GM13977 (cell line): ENCODE measurements around the gene ATG4A.

Source experiments
- DNase-seq: peaks from one replicate; pipeline ENCODE4 v3.0.0; 2012; ENCODE audit warnings: low spot score
- CTCF ChIP-seq: IDR thresholded peaks from 2 replicates; pipeline ENCODE4 v1.5.1; 2012; ENCODE audit warnings: mild to moderate bottlenecking, control low read depth; ENCODE audit not compliant: insufficient read depth; ENCODE audit errors: extremely low read depth, missing control alignments
- in situ Hi-C: fragments of 300-500 bp; cut with MboI; formaldehyde crosslinking; loops from one replicate; pipeline ENCODE4 v1.12.0; 2022; ENCODE audit warnings: low sequenced_read_pairs, low pct_unique_long_range_greater_than_20kb, mixed read lengths, inconsistent platforms; ENCODE audit not compliant: unreplicated experiment

Gene ATG4A

GRCh38 chrX:108091264-108091877 lies at the start of gene ATG4A, which contains the start of gene PSMD10:
Gene ATG4A, plus strand, starts transcription at chrX:108091778. Its CDS starts 49 bp downstream, at chrX:108091827.
Gene PSMD10, minus strand, starts transcription at chrX:108091542. Its CDS starts 22 bp downstream, at chrX:108091520.
- in situ Hi-C loops = no loop called here
- peak; percentile 69 for DNase-seq
- TF ChIP-seq CTCF = no peak

GRCh38 chrX:108044554-108045256 lies 46.9 kb upstream of the ATG4A start, which contains the start of gene VSIG1:
Gene VSIG1, plus strand, starts transcription at chrX:108045065. Its CDS starts 66 bp downstream, at chrX:108045131.
- no peak for TF ChIP-seq CTCF
- in situ Hi-C loops = no loop called here
- no peak for DNase-seq

- TF ChIP-seq CTCF = no peak
- no peak for DNase-seq
- in situ Hi-C loops = no loop called here
Observed at GRCh38 chrX:108049649-108050048, 41.9 kb upstream of the ATG4A start.

GRCh38 chrX:108053218-108053617 lies 38.4 kb upstream of the ATG4A start:
- DNase-seq = no peak
- TF ChIP-seq CTCF = no peak
- in situ Hi-C loops = no loop called here

- DNase-seq = no peak
- TF ChIP-seq CTCF = no peak
- in situ Hi-C loops = no loop called here
Observed at GRCh38 chrX:108055546-108055945, 36.0 kb upstream of the ATG4A start.

- no peak for TF ChIP-seq CTCF
- no peak for DNase-seq
- in situ Hi-C loops = no loop called here
Observed at GRCh38 chrX:108059801-108060200, 31.8 kb upstream of the ATG4A start.
